GM23338 (cell line): ENCODE measurements around the gene FRYL. TPM values are rescaled to one million over a fixed set of nuclear protein-coding genes. Genes with fewer than 3 reads are reported as not detected.

Experiments
- ATAC-seq: fragments of 200-7000 bp; cut with Tn5 transposase; 3 replicates; pipeline ENCODE4 v1.9.1; 2020
- DNase-seq: peaks from one replicate; pipeline ENCODE4 v3.0.0-alpha.2; 2015; ENCODE audit warnings: low spot score
- H2AFZ ChIP-seq: fragments of 200-600 bp; sonication (generic); 2 replicates; pipeline ENCODE4 v1.8.0; 2016; ENCODE audit warnings: antibody characterized with exemption, mild to moderate bottlenecking, moderate library complexity
- H3F3A ChIP-seq: fragments of 200-600 bp; sonication (generic); replicated peaks from 2 replicates; pipeline ENCODE4 v1.8.0; 2017; ENCODE audit warnings: antibody characterized with exemption, mixed run types, low read depth
- H3K27ac ChIP-seq: fragments of 200-600 bp; sonication (generic); 2 replicates; pipeline ENCODE4 v1.6.1; 2016; ENCODE audit warnings: low read depth
- H3K27me3 ChIP-seq: fragments of 200-600 bp; sonication (generic); 2 replicates; pipeline ENCODE4 v1.8.0; 2016; ENCODE audit warnings: mild to moderate bottlenecking, mixed run types, moderate library complexity; ENCODE audit not compliant: insufficient read depth
- H3K36me3 ChIP-seq: fragments of 200-600 bp; sonication (generic); 2 replicates; pipeline ENCODE4 v1.8.0; 2016; ENCODE audit warnings: mild to moderate bottlenecking; ENCODE audit not compliant: insufficient read depth
- H3K4me1 ChIP-seq: fragments of 200-600 bp; sonication (generic); 2 replicates; pipeline ENCODE4 v1.8.0; 2016; ENCODE audit warnings: mild to moderate bottlenecking, moderate library complexity; ENCODE audit not compliant: insufficient read depth
- H3K4me2 ChIP-seq: fragments of 200-600 bp; sonication (generic); 2 replicates; pipeline ENCODE4 v1.7.1; 2017; ENCODE audit warnings: mixed run types
- H3K4me3 ChIP-seq: fragments of 200-600 bp; sonication (generic); 2 replicates; pipeline ENCODE4 v1.6.1; 2016; ENCODE audit warnings: mixed run types
- H3K79me2 ChIP-seq: fragments of 200-600 bp; sonication (generic); replicated peaks from 2 replicates; pipeline ENCODE4 v1.8.0; 2017; ENCODE audit warnings: mild to moderate bottlenecking; ENCODE audit not compliant: insufficient read depth
- H3K9me2 ChIP-seq: fragments of 200-600 bp; sonication (generic); 2 replicates; pipeline ENCODE4 v1.8.0; 2017; ENCODE audit not compliant: insufficient read depth
- H4K20me1 ChIP-seq: fragments of 200-600 bp; sonication (generic); replicated peaks from 2 replicates; pipeline ENCODE4 v1.8.0; 2017; ENCODE audit warnings: mild to moderate bottlenecking; ENCODE audit not compliant: insufficient read depth
- H3K27ac Mint-ChIP-seq: 2 replicates; pipeline ENCODE4 v1.8.0; 2020; ENCODE audit warnings: inconsistent platforms, mild to moderate bottlenecking, moderate library complexity, mixed read lengths
- H3K27me3 Mint-ChIP-seq: 3 replicates; pipeline ENCODE4 v1.8.0; 2022; ENCODE audit warnings: low read depth, mild to moderate bottlenecking, moderate library complexity, mixed read lengths, inconsistent platforms; ENCODE audit not compliant: insufficient read depth, poor library complexity
- H3K36me3 Mint-ChIP-seq: 3 replicates; pipeline ENCODE4 v1.8.0; 2021; ENCODE audit warnings: low read depth, mild to moderate bottlenecking, inconsistent platforms, moderate library complexity, mixed read lengths
- H3K4me1 Mint-ChIP-seq: 3 replicates; pipeline ENCODE4 v1.8.0; 2020; ENCODE audit warnings: mild to moderate bottlenecking, inconsistent platforms, mixed read lengths
- H3K4me3 Mint-ChIP-seq: 3 replicates; pipeline ENCODE4 v1.8.0; 2021; ENCODE audit warnings: moderate library complexity, mild to moderate bottlenecking, inconsistent platforms, mixed read lengths
- H3K9me3 Mint-ChIP-seq: 3 replicates; pipeline ENCODE4 v1.8.0; 2020; ENCODE audit warnings: moderate library complexity, mild to moderate bottlenecking, inconsistent platforms, mixed read lengths
- CREB1 ChIP-seq: fragments of 250-450 bp; sonication (Bioruptor Pico); IDR thresholded peaks from 2 replicates; pipeline ENCODE4 v1.5.0; 2020; ENCODE audit warnings: low read depth, mild to moderate bottlenecking, moderate library complexity
- ETS1 ChIP-seq: IDR thresholded peaks from 2 replicates; pipeline ENCODE4 v1.6.1; 2016; ENCODE audit warnings: antibody characterized with exemption
- EZH2 ChIP-seq: fragments of 200-600 bp; sonication (generic); IDR thresholded peaks from one replicate; pipeline ENCODE4 v1.8.0; 2017; ENCODE audit warnings: antibody characterized with exemption, mild to moderate bottlenecking, low read depth; ENCODE audit not compliant: unreplicated experiment
- EZH2phosphoT487 ChIP-seq: fragments of 200-600 bp; sonication (generic); IDR thresholded peaks from one replicate; pipeline ENCODE4 v1.8.1; 2018; ENCODE audit warnings: antibody characterized with exemption; ENCODE audit not compliant: unreplicated experiment
- JUNB ChIP-seq: IDR thresholded peaks from one replicate; pipeline ENCODE4 v1.6.1; 2016; ENCODE audit warnings: antibody characterized with exemption; ENCODE audit not compliant: unreplicated experiment
- STAT1 ChIP-seq: IDR thresholded peaks from one replicate; pipeline ENCODE4 v1.6.1; 2016; ENCODE audit warnings: antibody characterized with exemption; ENCODE audit not compliant: unreplicated experiment
- ZNF114 ChIP-seq: fragments of 250-450 bp; sonication (Bioruptor Pico); IDR thresholded peaks from 2 replicates; pipeline ENCODE4 v1.5.0; 2020; ENCODE audit warnings: mild to moderate bottlenecking, moderate library complexity
- ZNF331 ChIP-seq: fragments of 250-450 bp; sonication (Bioruptor Pico); IDR thresholded peaks from 2 replicates; pipeline ENCODE4 v1.5.0; 2020; ENCODE audit warnings: low read depth, mild to moderate bottlenecking, moderate library complexity
- polyA plus RNA-seq: library from polyadenylated mRNA; unstranded; fragments of >200 nt; fragmentation: Nextera tagmentation; extraction: Ambion mirVana; gene quantifications from 2 replicates; pipeline ENCODE4 v1.2.1, GENCODE V29; 2016
- total RNA-seq: library from RNA; depleted of rRNA; stranded (reverse); fragments of >200 nt; shearing (Covaris generic); gene quantifications from 2 replicates; pipeline ENCODE4 v1.2.3, GENCODE V29; 2014
- TF ChIP-seq, protein P1 (sequence below): fragments of 250-450 bp; sonication (Bioruptor Pico); IDR thresholded peaks from 2 replicates; pipeline ENCODE4 v1.5.0; 2020; ENCODE audit warnings: mild to moderate bottlenecking, moderate library complexity
- TF ChIP-seq, protein P2 (sequence below): IDR thresholded peaks from one replicate; pipeline ENCODE4 v1.6.1; 2018; ENCODE audit warnings: antibody characterized with exemption; ENCODE audit not compliant: unreplicated experiment

FRYL gene
- total and polyA plus RNA-seq, 2 experiments from 2014 or later: 30.7 to 53.3 TPM

DNA sequence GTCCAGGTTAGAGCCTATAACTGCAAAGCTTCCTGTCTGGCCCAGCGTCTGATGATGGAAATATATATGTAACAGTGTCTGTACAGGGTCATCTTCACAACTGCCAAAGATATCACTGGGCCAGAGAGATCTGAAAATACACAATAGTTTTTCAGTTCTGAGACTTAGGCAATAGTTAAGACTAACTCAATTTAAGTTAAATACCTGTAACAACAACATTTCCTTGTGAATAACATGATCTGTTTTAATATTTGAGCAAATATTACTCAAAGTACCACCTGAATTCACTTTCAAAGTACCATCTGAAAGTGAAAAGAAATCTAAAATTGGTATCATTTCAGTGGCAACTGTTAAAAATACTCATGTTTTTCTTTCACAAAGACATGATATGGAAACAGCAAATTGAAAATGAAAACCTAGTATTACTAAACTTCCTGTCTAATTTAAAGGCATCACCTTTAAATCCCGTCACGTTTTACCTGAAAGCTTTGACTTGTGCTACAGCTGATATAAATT, 280.5 kb downstream of the FRYL start (continued):
- TF ChIP-seq, protein P1, sequence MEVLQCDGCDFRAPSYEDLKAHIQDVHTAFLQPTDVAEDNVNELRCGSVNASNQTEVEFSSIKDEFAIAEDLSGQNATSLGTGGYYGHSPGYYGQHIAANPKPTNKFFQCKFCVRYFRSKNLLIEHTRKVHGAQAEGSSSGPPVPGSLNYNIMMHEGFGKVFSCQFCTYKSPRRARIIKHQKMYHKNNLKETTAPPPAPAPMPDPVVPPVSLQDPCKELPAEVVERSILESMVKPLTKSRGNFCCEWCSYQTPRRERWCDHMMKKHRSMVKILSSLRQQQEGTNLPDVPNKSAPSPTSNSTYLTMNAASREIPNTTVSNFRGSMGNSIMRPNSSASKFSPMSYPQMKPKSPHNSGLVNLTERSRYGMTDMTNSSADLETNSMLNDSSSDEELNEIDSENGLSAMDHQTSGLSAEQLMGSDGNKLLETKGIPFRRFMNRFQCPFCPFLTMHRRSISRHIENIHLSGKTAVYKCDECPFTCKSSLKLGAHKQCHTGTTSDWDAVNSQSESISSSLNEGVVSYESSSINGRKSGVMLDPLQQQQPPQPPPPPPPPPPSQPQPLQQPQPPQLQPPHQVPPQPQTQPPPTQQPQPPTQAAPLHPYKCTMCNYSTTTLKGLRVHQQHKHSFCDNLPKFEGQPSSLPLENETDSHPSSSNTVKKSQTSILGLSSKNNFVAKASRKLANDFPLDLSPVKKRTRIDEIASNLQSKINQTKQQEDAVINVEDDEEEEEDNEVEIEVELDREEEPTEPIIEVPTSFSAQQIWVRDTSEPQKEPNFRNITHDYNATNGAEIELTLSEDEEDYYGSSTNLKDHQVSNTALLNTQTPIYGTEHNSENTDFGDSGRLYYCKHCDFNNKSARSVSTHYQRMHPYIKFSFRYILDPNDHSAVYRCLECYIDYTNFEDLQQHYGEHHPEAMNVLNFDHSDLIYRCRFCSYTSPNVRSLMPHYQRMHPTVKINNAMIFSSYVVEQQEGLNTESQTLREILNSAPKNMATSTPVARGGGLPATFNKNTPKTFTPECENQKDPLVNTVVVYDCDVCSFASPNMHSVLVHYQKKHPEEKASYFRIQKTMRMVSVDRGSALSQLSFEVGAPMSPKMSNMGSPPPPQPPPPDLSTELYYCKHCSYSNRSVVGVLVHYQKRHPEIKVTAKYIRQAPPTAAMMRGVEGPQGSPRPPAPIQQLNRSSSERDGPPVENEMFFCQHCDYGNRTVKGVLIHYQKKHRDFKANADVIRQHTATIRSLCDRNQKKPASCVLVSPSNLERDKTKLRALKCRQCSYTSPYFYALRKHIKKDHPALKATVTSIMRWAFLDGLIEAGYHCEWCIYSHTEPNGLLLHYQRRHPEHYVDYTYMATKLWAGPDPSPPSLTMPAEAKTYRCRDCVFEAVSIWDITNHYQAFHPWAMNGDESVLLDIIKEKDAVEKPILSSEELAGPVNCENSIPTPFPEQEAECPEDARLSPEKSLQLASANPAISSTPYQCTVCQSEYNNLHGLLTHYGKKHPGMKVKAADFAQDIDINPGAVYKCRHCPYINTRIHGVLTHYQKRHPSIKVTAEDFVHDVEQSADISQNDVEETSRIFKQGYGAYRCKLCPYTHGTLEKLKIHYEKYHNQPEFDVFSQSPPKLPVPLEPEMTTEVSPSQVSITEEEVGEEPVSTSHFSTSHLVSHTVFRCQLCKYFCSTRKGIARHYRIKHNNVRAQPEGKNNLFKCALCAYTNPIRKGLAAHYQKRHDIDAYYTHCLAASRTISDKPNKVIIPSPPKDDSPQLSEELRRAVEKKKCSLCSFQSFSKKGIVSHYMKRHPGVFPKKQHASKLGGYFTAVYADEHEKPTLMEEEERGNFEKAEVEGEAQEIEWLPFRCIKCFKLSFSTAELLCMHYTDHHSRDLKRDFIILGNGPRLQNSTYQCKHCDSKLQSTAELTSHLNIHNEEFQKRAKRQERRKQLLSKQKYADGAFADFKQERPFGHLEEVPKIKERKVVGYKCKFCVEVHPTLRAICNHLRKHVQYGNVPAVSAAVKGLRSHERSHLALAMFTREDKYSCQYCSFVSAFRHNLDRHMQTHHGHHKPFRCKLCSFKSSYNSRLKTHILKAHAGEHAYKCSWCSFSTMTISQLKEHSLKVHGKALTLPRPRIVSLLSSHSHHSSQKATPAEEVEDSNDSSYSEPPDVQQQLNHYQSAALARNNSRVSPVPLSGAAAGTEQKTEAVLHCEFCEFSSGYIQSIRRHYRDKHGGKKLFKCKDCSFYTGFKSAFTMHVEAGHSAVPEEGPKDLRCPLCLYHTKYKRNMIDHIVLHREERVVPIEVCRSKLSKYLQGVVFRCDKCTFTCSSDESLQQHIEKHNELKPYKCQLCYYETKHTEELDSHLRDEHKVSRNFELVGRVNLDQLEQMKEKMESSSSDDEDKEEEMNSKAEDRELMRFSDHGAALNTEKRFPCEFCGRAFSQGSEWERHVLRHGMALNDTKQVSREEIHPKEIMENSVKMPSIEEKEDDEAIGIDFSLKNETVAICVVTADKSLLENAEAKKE: no peak
- TF ChIP-seq CREB1 (CRISPR knock-in tag) (no peak), STAT1 (no peak), ZNF114 (no peak)

- peaks cover 23% of the 10 kb centered on the region for H3K4me1 ChIP-seq
- H3K4me3 Mint-ChIP-seq: no peak overlapping the region
- H3K36me3 Mint-ChIP-seq: peaks cover 10% of the 10 kb centered on the region; the same call in 2 of the 3 replicates
- no peak overlapping the region for H3K4me2 ChIP-seq
- H3K27ac ChIP-seq: no peak overlapping the region
- H3K27me3 Mint-ChIP-seq: peaks cover 2% of the 10 kb centered on the region
- H3K27ac Mint-ChIP-seq: no peak overlapping the region
- no peak overlapping the region for H3K4me3 ChIP-seq
- no peaks in the 10 kb centered on the region for H3K79me2 ChIP-seq
- no peaks in the 10 kb centered on the region for H3K9me2 ChIP-seq
- no peaks in the 10 kb centered on the region for H3K36me3 ChIP-seq
- no peak for TF ChIP-seq EZH2
- no peak for TF ChIP-seq STAT1
- no peak for TF ChIP-seq EZH2phosphoT487
- TF ChIP-seq ZNF331 (CRISPR knock-in tag): no peak
- TF ChIP-seq ETS1: no peak
- no peak for TF ChIP-seq JUNB
- TF ChIP-seq, protein P2, sequence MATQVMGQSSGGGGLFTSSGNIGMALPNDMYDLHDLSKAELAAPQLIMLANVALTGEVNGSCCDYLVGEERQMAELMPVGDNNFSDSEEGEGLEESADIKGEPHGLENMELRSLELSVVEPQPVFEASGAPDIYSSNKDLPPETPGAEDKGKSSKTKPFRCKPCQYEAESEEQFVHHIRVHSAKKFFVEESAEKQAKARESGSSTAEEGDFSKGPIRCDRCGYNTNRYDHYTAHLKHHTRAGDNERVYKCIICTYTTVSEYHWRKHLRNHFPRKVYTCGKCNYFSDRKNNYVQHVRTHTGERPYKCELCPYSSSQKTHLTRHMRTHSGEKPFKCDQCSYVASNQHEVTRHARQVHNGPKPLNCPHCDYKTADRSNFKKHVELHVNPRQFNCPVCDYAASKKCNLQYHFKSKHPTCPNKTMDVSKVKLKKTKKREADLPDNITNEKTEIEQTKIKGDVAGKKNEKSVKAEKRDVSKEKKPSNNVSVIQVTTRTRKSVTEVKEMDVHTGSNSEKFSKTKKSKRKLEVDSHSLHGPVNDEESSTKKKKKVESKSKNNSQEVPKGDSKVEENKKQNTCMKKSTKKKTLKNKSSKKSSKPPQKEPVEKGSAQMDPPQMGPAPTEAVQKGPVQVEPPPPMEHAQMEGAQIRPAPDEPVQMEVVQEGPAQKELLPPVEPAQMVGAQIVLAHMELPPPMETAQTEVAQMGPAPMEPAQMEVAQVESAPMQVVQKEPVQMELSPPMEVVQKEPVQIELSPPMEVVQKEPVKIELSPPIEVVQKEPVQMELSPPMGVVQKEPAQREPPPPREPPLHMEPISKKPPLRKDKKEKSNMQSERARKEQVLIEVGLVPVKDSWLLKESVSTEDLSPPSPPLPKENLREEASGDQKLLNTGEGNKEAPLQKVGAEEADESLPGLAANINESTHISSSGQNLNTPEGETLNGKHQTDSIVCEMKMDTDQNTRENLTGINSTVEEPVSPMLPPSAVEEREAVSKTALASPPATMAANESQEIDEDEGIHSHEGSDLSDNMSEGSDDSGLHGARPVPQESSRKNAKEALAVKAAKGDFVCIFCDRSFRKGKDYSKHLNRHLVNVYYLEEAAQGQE: no peak
- no peak for TF ChIP-seq CREB1 (CRISPR knock-in tag)
- H3K27me3 ChIP-seq: peaks cover 1% of the 10 kb centered on the region; the same call in 1 of the 2 replicates
- ATAC-seq (no peak), DNase-seq (peak; percentile 53)
- H3K9me3 Mint-ChIP-seq: no peaks in the 10 kb centered on the region
- no peaks in the 10 kb centered on the region for H4K20me1 ChIP-seq
- no peak overlapping the region for H2AFZ ChIP-seq
- peaks cover 16% of the 10 kb centered on the region for H3K4me1 Mint-ChIP-seq
- H3F3A ChIP-seq: no peaks in the 10 kb centered on the region
Observed at GRCh38 chr4:48498895-48499294, 281.2 kb downstream of the FRYL start.
